ENCODE results near the gene PRRG2. TPM values are rescaled to one million over a fixed set of nuclear protein-coding genes. Genes with fewer than 3 reads are reported as not detected.

PRRG2 gene
- total RNA-seq, 1 donor from 2014 or later, result 4.5 TPM

- TF ChIP-seq, protein P1, sequence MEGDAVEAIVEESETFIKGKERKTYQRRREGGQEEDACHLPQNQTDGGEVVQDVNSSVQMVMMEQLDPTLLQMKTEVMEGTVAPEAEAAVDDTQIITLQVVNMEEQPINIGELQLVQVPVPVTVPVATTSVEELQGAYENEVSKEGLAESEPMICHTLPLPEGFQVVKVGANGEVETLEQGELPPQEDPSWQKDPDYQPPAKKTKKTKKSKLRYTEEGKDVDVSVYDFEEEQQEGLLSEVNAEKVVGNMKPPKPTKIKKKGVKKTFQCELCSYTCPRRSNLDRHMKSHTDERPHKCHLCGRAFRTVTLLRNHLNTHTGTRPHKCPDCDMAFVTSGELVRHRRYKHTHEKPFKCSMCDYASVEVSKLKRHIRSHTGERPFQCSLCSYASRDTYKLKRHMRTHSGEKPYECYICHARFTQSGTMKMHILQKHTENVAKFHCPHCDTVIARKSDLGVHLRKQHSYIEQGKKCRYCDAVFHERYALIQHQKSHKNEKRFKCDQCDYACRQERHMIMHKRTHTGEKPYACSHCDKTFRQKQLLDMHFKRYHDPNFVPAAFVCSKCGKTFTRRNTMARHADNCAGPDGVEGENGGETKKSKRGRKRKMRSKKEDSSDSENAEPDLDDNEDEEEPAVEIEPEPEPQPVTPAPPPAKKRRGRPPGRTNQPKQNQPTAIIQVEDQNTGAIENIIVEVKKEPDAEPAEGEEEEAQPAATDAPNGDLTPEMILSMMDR (IDR thresholded peaks at IDR 0.05; ENCODE audit: insufficient read depth, low read length, severe bottlenecking), result no peak
- Histone ChIP-seq H3K27me3 (ENCODE audit: control insufficient read depth, insufficient read depth, low read length) (no peaks in the 10 kb centered on the region), H3K4me3 (ENCODE audit: low read depth, low read length) (no peak overlapping the region), H3K36me3 (ENCODE audit: control insufficient read depth, insufficient read depth, low read length) (peaks cover 36% of the 10 kb centered on the region)
- FAIRE-seq, result no peak
- no peak for DNase-seq (ENCODE audit: low read depth)
Observed at GRCh38 chr19:49597703-49597974, 16.5 kb downstream of the PRRG2 start.

GRCh38 chr19:49599378-49600295, 18.5 kb downstream of the PRRG2 start:
- H3K4me3 ChIP-seq (ENCODE audit: low read depth, low read length), result no peak overlapping the region
- DNase-seq (ENCODE audit: low read depth) (no peak), FAIRE-seq (no peak)
- H3K36me3 ChIP-seq (ENCODE audit: control insufficient read depth, insufficient read depth, low read length), result peaks cover 35% of the 10 kb centered on the region
- H3K27me3 ChIP-seq (ENCODE audit: control insufficient read depth, insufficient read depth, low read length), result no peaks in the 10 kb centered on the region
- TF ChIP-seq, protein P1 (IDR thresholded peaks at IDR 0.05; ENCODE audit: insufficient read depth, low read length, severe bottlenecking), result no peak

GRCh38 chr19:49601482-49602038, 20.4 kb downstream of the PRRG2 start:
- TF ChIP-seq, protein P1 (IDR thresholded peaks at IDR 0.05; ENCODE audit: insufficient read depth, low read length, severe bottlenecking), result no peak
- Histone ChIP-seq H3K36me3 (ENCODE audit: control insufficient read depth, insufficient read depth, low read length) (peaks cover 30% of the 10 kb centered on the region), H3K4me3 (ENCODE audit: low read depth, low read length) (no peak overlapping the region), H3K27me3 (ENCODE audit: control insufficient read depth, insufficient read depth, low read length) (no peaks in the 10 kb centered on the region)
- no peak for DNase-seq (ENCODE audit: low read depth)
- no peak for FAIRE-seq

GRCh38 chr19:49602806-49603205, 21.7 kb downstream of the PRRG2 start:
- TF ChIP-seq, protein P1 (IDR thresholded peaks at IDR 0.05; ENCODE audit: insufficient read depth, low read length, severe bottlenecking), result no peak
- H3K36me3 ChIP-seq (ENCODE audit: control insufficient read depth, insufficient read depth, low read length), result peaks cover 30% of the 10 kb centered on the region
- no peaks in the 10 kb centered on the region for H3K27me3 ChIP-seq (ENCODE audit: control insufficient read depth, insufficient read depth, low read length)
- FAIRE-seq (no peak), DNase-seq (ENCODE audit: low read depth) (no peak)
- no peak overlapping the region for H3K4me3 ChIP-seq (ENCODE audit: low read depth, low read length)

DNA sequence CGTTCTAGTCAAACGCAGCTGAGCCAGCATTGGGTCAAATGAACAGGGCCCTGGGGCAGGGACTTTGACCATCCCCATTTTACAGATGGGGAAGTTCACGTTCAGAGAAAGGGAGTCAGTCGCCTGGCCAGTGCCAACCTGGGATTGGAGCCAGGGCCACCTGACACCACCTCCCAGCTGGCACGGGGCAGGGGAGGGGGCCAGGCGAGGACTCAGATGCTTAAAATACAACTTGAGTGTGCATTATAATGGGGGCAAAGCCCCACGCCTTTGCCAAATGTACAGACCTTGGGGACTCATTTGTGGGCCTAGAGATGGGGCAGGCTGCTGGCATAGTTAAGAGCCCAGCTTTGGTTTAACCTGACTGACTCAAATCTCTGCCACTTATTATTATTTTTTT, 24.5 kb downstream of the PRRG2 start:
- no peak for FAIRE-seq
- H3K36me3 ChIP-seq (ENCODE audit: control insufficient read depth, insufficient read depth, low read length), result peaks cover 19% of the 10 kb centered on the region
- TF ChIP-seq, protein P1 (IDR thresholded peaks at IDR 0.05; ENCODE audit: insufficient read depth, low read length, severe bottlenecking), result no peak
- H3K27me3 ChIP-seq (ENCODE audit: control insufficient read depth, insufficient read depth, low read length), result no peaks in the 10 kb centered on the region
- DNase-seq (ENCODE audit: low read depth), result no peak
- H3K4me3 ChIP-seq (ENCODE audit: low read depth, low read length), result no peak overlapping the region
